Measurements from ENCODE around the gene CD14. TPM values are rescaled to one million over a fixed set of nuclear protein-coding genes. Genes with fewer than 3 reads are reported as not detected.

Gene CD14
- total and polyA plus RNA-seq, 2 donors (not counting 3 experiments of a cell fraction or from before 2014, with no cell fraction given): 0.33 to 3.7 TPM

DNA sequence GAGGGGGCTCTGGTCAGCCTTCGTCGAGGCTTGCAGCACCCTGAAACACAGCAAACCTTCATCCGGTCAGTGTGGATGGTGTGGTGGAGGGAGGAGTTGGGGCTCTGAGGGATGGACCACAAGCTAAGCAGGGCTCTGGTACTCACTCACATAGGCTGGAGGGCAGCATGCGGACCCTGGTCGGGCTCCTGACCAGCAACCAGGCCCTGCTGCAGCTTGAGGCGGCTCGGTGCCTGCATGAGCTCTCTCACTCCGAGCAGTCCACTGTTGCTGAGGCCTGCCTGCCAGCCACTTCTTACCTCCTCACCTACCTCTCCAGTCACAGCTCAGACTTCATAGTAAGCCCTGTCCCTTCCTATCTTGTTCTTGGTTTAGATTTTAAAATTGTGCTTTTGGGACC is 8.7 kb upstream of the CD14 start:
- intact Hi-C loops (cut with micrococcal nuclease) (no loop called here), dilution Hi-C loops (cut with MboI; ENCODE audit: extremely low pct_ligation_motif_present, low sequenced_read_pairs) (no loop called here)
- no peak overlapping the region for H3K9ac ChIP-seq (replicated peaks; ENCODE audit: extremely low read depth, insufficient read depth, low read length)
- ChIA-PET POLR2A (no interaction called here), CTCF (interaction anchor here (1.0 to 1.7 kb wide), 4 partner anchors 9 to 278 kb away, joined by 3 to 5 read pairs (median 3); partner anchors contain the start of genes EIF4EBP3, HARS1 and HARS2)
- DNase-seq (ENCODE audit: low read depth, low spot score): no peak
- peaks cover 16% of the 10 kb centered on the region for H3K4me1 ChIP-seq (ENCODE audit: control insufficient read depth, extremely low read depth, insufficient read depth, low read length)
- H3K79me2 ChIP-seq (ENCODE audit: control insufficient read depth, insufficient read depth, low read length): peaks cover 11% of the 10 kb centered on the region
- no peak overlapping the region for H3K4me2 ChIP-seq (ENCODE audit: insufficient read depth, low read length)
- no peaks in the 10 kb centered on the region for H3K27me3 ChIP-seq (ENCODE audit: control insufficient read depth in 2 of 2, insufficient read depth in 2 of 2, low read length in 2 of 2)
- peaks cover 4 to 18% of the 10 kb centered on the region in 2 experiments for H3K36me3 ChIP-seq (ENCODE audit: control insufficient read depth in 2 of 2, extremely low read depth in 1 of 2, insufficient read depth in 2 of 2, low read length in 2 of 2)
- no peaks in the 10 kb centered on the region for H3K9me1 ChIP-seq (replicated peaks; ENCODE audit: control insufficient read depth, extremely low read depth, insufficient read depth, low read length)
- no peak overlapping the region for H2AFZ ChIP-seq (ENCODE audit: low read depth, low read length)
- no peak for FAIRE-seq
- no TSS peak for BruUV-seq (replicated peaks)
- H3K9me3 ChIP-seq (replicated peaks; ENCODE audit: control insufficient read depth, insufficient read depth, low read length): no peaks in the 10 kb centered on the region
- TF ChIP-seq EZH2 (IDR thresholded peaks at IDR 0.05; ENCODE audit: borderline replicate concordance, low read depth, low read length, severe bottlenecking) (no peak), MYC (IDR thresholded peaks at IDR 0.05; ENCODE audit: low read depth, low read length) (no peak), GATA2 (IDR thresholded peaks at IDR 0.05; ENCODE audit: insufficient read depth, insufficient read length, low read depth, low read length) (no peak), JUN (IDR thresholded peaks at IDR 0.05; ENCODE audit: borderline replicate concordance, insufficient read depth, insufficient read length, low read depth) (no peak), FOS (IDR thresholded peaks at IDR 0.05; ENCODE audit: borderline replicate concordance, insufficient read depth, low read length) (no peak)
- TF ChIP-seq, protein P1, sequence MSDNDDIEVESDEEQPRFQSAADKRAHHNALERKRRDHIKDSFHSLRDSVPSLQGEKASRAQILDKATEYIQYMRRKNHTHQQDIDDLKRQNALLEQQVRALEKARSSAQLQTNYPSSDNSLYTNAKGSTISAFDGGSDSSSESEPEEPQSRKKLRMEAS (IDR thresholded peaks at IDR 0.05; ENCODE audit: insufficient read depth, insufficient read length): no peak
- TF ChIP-seq, protein P2, sequence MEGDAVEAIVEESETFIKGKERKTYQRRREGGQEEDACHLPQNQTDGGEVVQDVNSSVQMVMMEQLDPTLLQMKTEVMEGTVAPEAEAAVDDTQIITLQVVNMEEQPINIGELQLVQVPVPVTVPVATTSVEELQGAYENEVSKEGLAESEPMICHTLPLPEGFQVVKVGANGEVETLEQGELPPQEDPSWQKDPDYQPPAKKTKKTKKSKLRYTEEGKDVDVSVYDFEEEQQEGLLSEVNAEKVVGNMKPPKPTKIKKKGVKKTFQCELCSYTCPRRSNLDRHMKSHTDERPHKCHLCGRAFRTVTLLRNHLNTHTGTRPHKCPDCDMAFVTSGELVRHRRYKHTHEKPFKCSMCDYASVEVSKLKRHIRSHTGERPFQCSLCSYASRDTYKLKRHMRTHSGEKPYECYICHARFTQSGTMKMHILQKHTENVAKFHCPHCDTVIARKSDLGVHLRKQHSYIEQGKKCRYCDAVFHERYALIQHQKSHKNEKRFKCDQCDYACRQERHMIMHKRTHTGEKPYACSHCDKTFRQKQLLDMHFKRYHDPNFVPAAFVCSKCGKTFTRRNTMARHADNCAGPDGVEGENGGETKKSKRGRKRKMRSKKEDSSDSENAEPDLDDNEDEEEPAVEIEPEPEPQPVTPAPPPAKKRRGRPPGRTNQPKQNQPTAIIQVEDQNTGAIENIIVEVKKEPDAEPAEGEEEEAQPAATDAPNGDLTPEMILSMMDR (IDR thresholded peaks at IDR 0.05; ENCODE audit: extremely low read depth in 1 of 2, insufficient read depth in 1 of 2, low read depth in 1 of 2, low read length in 2 of 2): no peak
- H4K20me1 ChIP-seq (replicated peaks; ENCODE audit: control insufficient read depth, extremely low read depth, insufficient read depth, low read length): no peaks in the 10 kb centered on the region
- no peak overlapping the region for H3K4me3 ChIP-seq (replicated peaks in 1 of 3; ENCODE audit: insufficient read depth in 1 of 3, low read depth in 1 of 3, low read length in 3 of 3)
- no peak overlapping the region for H3K27ac ChIP-seq (ENCODE audit: insufficient read depth, low read depth, low read length)

Data from endothelial cell of umbilical vein (primary cell).